ENCODE measurements around the gene BLMH.

DNA sequence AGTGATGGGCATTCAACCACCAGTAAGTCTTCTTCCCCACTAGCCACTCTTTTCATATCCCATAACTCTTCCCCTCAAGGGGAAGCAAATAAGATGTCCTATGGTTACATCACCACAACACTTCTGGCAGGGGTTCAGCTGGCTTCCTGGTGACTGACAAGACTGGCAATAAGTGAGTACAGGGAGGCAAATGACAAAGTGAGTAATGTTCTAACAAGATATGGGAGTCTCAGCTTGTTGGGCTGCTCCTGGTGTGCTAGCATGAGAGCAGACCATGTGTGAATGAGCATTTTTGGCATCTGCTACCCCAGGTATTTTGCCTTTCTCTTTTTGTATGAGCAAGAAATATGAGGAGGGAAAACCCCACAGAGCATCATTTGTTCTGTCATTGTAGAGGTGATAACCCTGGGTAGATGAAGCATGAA is 32.2 kb upstream of the BLMH start:
- TF ChIP-seq, protein P1, sequence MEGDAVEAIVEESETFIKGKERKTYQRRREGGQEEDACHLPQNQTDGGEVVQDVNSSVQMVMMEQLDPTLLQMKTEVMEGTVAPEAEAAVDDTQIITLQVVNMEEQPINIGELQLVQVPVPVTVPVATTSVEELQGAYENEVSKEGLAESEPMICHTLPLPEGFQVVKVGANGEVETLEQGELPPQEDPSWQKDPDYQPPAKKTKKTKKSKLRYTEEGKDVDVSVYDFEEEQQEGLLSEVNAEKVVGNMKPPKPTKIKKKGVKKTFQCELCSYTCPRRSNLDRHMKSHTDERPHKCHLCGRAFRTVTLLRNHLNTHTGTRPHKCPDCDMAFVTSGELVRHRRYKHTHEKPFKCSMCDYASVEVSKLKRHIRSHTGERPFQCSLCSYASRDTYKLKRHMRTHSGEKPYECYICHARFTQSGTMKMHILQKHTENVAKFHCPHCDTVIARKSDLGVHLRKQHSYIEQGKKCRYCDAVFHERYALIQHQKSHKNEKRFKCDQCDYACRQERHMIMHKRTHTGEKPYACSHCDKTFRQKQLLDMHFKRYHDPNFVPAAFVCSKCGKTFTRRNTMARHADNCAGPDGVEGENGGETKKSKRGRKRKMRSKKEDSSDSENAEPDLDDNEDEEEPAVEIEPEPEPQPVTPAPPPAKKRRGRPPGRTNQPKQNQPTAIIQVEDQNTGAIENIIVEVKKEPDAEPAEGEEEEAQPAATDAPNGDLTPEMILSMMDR (IDR thresholded peaks at IDR 0.05), result no peak
- no peak for TF ChIP-seq POLR2A (IDR thresholded peaks at IDR 0.05)
